Measurements from ENCODE around the gene TMEM255B. TPM values are rescaled to one million over a fixed set of nuclear protein-coding genes. Genes with fewer than 3 reads are reported as not detected.

TMEM255B gene
- total and polyA plus RNA-seq, 2 donors (not counting 3 experiments of a cell fraction or from before 2014, with no cell fraction given) = 105 to 121 TPM

DNA sequence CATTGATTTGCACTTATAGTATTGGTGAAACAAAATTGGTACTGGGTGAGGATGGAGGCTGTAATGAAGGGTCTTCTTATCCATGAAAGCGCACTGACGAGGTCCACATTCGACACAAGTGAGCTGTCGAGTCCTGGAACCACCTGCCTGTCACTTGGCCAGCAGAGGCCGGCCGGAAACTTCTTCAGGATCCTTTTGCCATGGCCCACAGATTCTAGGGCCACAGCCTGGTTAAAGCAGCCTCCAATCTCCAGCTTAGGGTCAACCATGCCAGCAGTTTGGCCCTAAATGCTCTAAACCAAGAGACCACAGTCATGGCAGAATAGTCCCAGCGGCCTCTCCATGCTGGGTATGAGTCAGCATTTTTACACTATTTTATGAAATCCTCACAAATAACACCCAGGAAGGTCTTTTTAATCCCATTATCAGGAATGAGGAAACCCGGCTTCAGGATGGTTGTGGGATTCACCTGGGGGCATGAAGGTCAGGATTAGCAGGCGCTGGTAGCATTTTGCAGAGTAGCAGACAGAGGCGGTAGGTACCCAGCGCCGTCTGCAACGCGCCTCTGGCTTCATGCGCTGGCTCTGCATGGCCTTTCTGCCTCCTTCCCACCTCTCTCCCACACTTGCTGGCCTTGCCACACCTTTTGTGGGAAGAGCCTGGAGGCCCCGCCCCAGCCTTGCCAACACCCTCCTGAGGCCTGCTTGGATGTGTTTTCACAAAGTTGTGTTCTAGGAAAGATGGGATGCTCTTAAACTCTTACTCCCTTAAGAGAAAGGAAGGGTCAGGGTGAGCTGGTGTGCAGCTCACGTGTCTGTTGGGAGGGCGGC, 89.6 kb downstream of the TMEM255B start:
- Histone ChIP-seq H3K9me3 (replicated peaks; ENCODE audit: control insufficient read depth, insufficient read depth, low read length) (no peaks in the 10 kb centered on the region), H3K9ac (replicated peaks; ENCODE audit: extremely low read depth, insufficient read depth, low read length) (no peak overlapping the region), H3K27ac (ENCODE audit: insufficient read depth, low read depth, low read length) (no peak overlapping the region), H3K4me1 (ENCODE audit: control insufficient read depth, extremely low read depth, insufficient read depth, low read length) (no peaks in the 10 kb centered on the region), H4K20me1 (replicated peaks; ENCODE audit: control insufficient read depth, extremely low read depth, insufficient read depth, low read length) (no peaks in the 10 kb centered on the region), H3K4me3 (replicated peaks in 1 of 3; ENCODE audit: insufficient read depth in 1 of 3, low read depth in 1 of 3, low read length in 3 of 3) (no peak overlapping the region), H3K4me2 (ENCODE audit: insufficient read depth, low read length) (no peak overlapping the region), H3K27me3 (ENCODE audit: control insufficient read depth in 2 of 2, insufficient read depth in 2 of 2, low read length in 2 of 2) (no peaks in the 10 kb centered on the region), H3K79me2 (ENCODE audit: control insufficient read depth, insufficient read depth, low read length) (no peaks in the 10 kb centered on the region), H3K9me1 (replicated peaks; ENCODE audit: control insufficient read depth, extremely low read depth, insufficient read depth, low read length) (no peaks in the 10 kb centered on the region), H2AFZ (ENCODE audit: low read depth, low read length) (no peak overlapping the region), H3K36me3 (ENCODE audit: control insufficient read depth in 2 of 2, extremely low read depth in 1 of 2, insufficient read depth in 2 of 2, low read length in 2 of 2) (peaks cover 0 to 11% of the 10 kb centered on the region in 2 experiments)
- TF ChIP-seq GATA2 (IDR thresholded peaks at IDR 0.05; ENCODE audit: insufficient read depth, insufficient read length, low read depth, low read length) (no peak), EZH2 (IDR thresholded peaks at IDR 0.05; ENCODE audit: borderline replicate concordance, low read depth, low read length, severe bottlenecking) (no peak), JUN (IDR thresholded peaks at IDR 0.05; ENCODE audit: borderline replicate concordance, insufficient read depth, insufficient read length, low read depth) (no peak), FOS (IDR thresholded peaks at IDR 0.05; ENCODE audit: borderline replicate concordance, insufficient read depth, low read length) (no peak), MYC (IDR thresholded peaks at IDR 0.05; ENCODE audit: low read depth, low read length) (no peak)
- intact Hi-C loops (cut with micrococcal nuclease) = no loop called here
- BruUV-seq (replicated peaks) = no TSS peak
- FAIRE-seq = no peak
- ChIA-PET POLR2A (no interaction called here), CTCF (no interaction called here)
- DNase-seq (ENCODE audit: low read depth, low spot score) = no peak
- dilution Hi-C loops (cut with MboI; ENCODE audit: extremely low pct_ligation_motif_present, low sequenced_read_pairs) = no loop called here

DNA sequence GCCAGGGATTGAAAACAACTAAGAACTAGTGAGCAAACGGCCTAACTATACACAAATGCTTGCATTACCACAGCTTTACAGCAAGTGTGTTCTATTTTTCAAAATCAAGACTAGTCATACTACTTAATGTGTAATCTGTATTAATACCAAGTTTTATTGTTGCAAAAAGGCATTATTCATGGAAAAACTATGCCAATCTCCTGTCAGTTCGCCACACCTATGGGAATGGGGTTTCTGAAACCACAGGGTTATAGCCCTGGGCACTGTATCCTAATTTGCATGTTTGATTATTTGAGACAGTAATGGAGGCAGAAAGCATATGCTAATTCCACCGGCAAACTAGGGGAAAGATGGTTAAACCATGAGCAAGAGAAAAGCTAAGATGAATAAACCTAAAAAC, 90.5 kb downstream of the TMEM255B start:
- DNase-seq (ENCODE audit: low read depth, low spot score) = no peak
- no TSS peak for BruUV-seq (replicated peaks)
- intact Hi-C loops (cut with micrococcal nuclease) = no loop called here
- H3K9me1 ChIP-seq (replicated peaks; ENCODE audit: control insufficient read depth, extremely low read depth, insufficient read depth, low read length) = no peaks in the 10 kb centered on the region
- POLR2A ChIA-PET = no interaction called here
- no peak for TF ChIP-seq GATA2 (IDR thresholded peaks at IDR 0.05; ENCODE audit: insufficient read depth, insufficient read length, low read depth, low read length)
- TF ChIP-seq FOS (IDR thresholded peaks at IDR 0.05; ENCODE audit: borderline replicate concordance, insufficient read depth, low read length) = no peak
- no peak for TF ChIP-seq JUN (IDR thresholded peaks at IDR 0.05; ENCODE audit: borderline replicate concordance, insufficient read depth, insufficient read length, low read depth)
- TF ChIP-seq POLR2A (IDR thresholded peaks at IDR 0.05; ENCODE audit: low read depth, low read length) = no peak
- TF ChIP-seq POLR2AphosphoS5 (IDR thresholded peaks at IDR 0.05; ENCODE audit: insufficient read depth, low read depth, low read length) = no peak
- TF ChIP-seq MYC (IDR thresholded peaks at IDR 0.05; ENCODE audit: low read depth, low read length) = no peak
- TF ChIP-seq EZH2 (IDR thresholded peaks at IDR 0.05; ENCODE audit: borderline replicate concordance, low read depth, low read length, severe bottlenecking) = no peak
- TF ChIP-seq, protein P1, sequence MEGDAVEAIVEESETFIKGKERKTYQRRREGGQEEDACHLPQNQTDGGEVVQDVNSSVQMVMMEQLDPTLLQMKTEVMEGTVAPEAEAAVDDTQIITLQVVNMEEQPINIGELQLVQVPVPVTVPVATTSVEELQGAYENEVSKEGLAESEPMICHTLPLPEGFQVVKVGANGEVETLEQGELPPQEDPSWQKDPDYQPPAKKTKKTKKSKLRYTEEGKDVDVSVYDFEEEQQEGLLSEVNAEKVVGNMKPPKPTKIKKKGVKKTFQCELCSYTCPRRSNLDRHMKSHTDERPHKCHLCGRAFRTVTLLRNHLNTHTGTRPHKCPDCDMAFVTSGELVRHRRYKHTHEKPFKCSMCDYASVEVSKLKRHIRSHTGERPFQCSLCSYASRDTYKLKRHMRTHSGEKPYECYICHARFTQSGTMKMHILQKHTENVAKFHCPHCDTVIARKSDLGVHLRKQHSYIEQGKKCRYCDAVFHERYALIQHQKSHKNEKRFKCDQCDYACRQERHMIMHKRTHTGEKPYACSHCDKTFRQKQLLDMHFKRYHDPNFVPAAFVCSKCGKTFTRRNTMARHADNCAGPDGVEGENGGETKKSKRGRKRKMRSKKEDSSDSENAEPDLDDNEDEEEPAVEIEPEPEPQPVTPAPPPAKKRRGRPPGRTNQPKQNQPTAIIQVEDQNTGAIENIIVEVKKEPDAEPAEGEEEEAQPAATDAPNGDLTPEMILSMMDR (IDR thresholded peaks at IDR 0.05; ENCODE audit: extremely low read depth in 1 of 2, insufficient read depth in 1 of 2, low read depth in 1 of 2, low read length in 2 of 2) = no peak
- TF ChIP-seq, protein P2, sequence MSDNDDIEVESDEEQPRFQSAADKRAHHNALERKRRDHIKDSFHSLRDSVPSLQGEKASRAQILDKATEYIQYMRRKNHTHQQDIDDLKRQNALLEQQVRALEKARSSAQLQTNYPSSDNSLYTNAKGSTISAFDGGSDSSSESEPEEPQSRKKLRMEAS (IDR thresholded peaks at IDR 0.05; ENCODE audit: insufficient read depth, insufficient read length) = no peak
- no peaks in the 10 kb centered on the region for H4K20me1 ChIP-seq (replicated peaks; ENCODE audit: control insufficient read depth, extremely low read depth, insufficient read depth, low read length)
- H3K9me3 ChIP-seq (replicated peaks; ENCODE audit: control insufficient read depth, insufficient read depth, low read length) = no peaks in the 10 kb centered on the region
- peaks cover 0 to 7% of the 10 kb centered on the region in 2 experiments for H3K36me3 ChIP-seq (ENCODE audit: control insufficient read depth in 2 of 2, extremely low read depth in 1 of 2, insufficient read depth in 2 of 2, low read length in 2 of 2)
- no peaks in the 10 kb centered on the region for H3K79me2 ChIP-seq (ENCODE audit: control insufficient read depth, insufficient read depth, low read length)
- no peaks in the 10 kb centered on the region for H3K4me1 ChIP-seq (ENCODE audit: control insufficient read depth, extremely low read depth, insufficient read depth, low read length)
- no peak overlapping the region for H3K4me3 ChIP-seq (replicated peaks in 1 of 3; ENCODE audit: insufficient read depth in 1 of 3, low read depth in 1 of 3, low read length in 3 of 3)
- no peak overlapping the region for H3K4me2 ChIP-seq (ENCODE audit: insufficient read depth, low read length)
- CTCF ChIA-PET = no interaction called here
- no peak overlapping the region for H3K27ac ChIP-seq (ENCODE audit: insufficient read depth, low read depth, low read length)
- FAIRE-seq = no peak
- no peak overlapping the region for H2AFZ ChIP-seq (ENCODE audit: low read depth, low read length)
- H3K27me3 ChIP-seq (ENCODE audit: control insufficient read depth in 2 of 2, insufficient read depth in 2 of 2, low read length in 2 of 2) = no peaks in the 10 kb centered on the region
- no peak overlapping the region for H3K9ac ChIP-seq (replicated peaks; ENCODE audit: extremely low read depth, insufficient read depth, low read length)
- dilution Hi-C loops (cut with MboI; ENCODE audit: extremely low pct_ligation_motif_present, low sequenced_read_pairs) = no loop called here
